CD4-positive, alpha-beta memory T cell (primary cell): ENCODE data around the gene LDB2. TPM values are rescaled to one million over a fixed set of nuclear protein-coding genes. Genes with fewer than 3 reads are reported as not detected.

Experiments
- CTCF ChIA-PET: fragments of 350-600 bp; sonication (Branson Sonifier 250); formaldehyde crosslinking; loops from one replicate; lab custom pipeline; 2021; ENCODE audit warnings: inconsistent platforms; ENCODE audit not compliant: partially characterized antibody; lab: Charles Lee
- POLR2A ChIA-PET: fragments of 350-600 bp; sonication (Branson Sonifier 250); formaldehyde crosslinking; loops from one replicate; lab custom pipeline; 2021; ENCODE audit not compliant: partially characterized antibody; lab: Charles Lee
- DNase-seq, 5 donors: peaks; one replicate each; pipeline versions ENCODE4 v3.0.0 to v3.0.0-alpha.2; 2020 to 2022; ENCODE audit warnings: mixed read lengths in 1 of 5
- H3K27ac ChIP-seq: one replicate; pipeline ENCODE4 v1.7.0; 2013; ENCODE audit warnings: low read depth, low read length
- H3K27me3 ChIP-seq: 2 replicates; pipeline ENCODE4 v1.7.0; 2013; ENCODE audit warnings: mild to moderate bottlenecking, low read length, moderate library complexity; ENCODE audit not compliant: insufficient read depth
- H3K36me3 ChIP-seq: 2 replicates; pipeline ENCODE4 v1.7.0; 2013; ENCODE audit warnings: mild to moderate bottlenecking, low read length, moderate library complexity; ENCODE audit not compliant: insufficient read depth
- H3K4me1 ChIP-seq: 2 replicates; pipeline ENCODE4 v1.7.0; 2013; ENCODE audit warnings: mild to moderate bottlenecking, low read length, moderate library complexity; ENCODE audit not compliant: insufficient read depth
- H3K4me3 ChIP-seq, 2 donors: one replicate each; pipeline ENCODE4 v1.7.0; 2013; ENCODE audit warnings: low read length in 2 of 2, mild to moderate bottlenecking in 1 of 2
- H3K9me3 ChIP-seq, 2 donors: one replicate each; pipeline ENCODE4 v1.7.0; 2013; ENCODE audit warnings: low read length in 2 of 2, control low read depth in 1 of 2; ENCODE audit not compliant: control insufficient read depth in 1 of 2
- H3K27ac Mint-ChIP-seq, 7 donors: one replicate each; pipeline ENCODE4 v1.8.0; 2020 to 2021; ENCODE audit warnings: mixed read lengths in 7 of 7, mild to moderate bottlenecking in 6 of 7, inconsistent platforms in 3 of 7, moderate library complexity in 3 of 7
- H3K27me3 Mint-ChIP-seq, 2 donors: one replicate each; pipeline ENCODE4 v1.8.0; 2020 to 2021; ENCODE audit warnings: mixed read lengths in 2 of 2
- H3K36me3 Mint-ChIP-seq, 2 donors: one replicate each; pipeline ENCODE4 v1.8.0; 2020 to 2021; ENCODE audit warnings: mixed read lengths in 2 of 2, inconsistent platforms in 1 of 2, mild to moderate bottlenecking in 1 of 2
- H3K4me1 Mint-ChIP-seq, 4 donors: one replicate each; pipeline ENCODE4 v1.8.0; 2020 to 2021; ENCODE audit warnings: mixed read lengths in 4 of 4, mild to moderate bottlenecking in 1 of 4
- H3K4me3 Mint-ChIP-seq, 8 donors: one replicate each; pipeline ENCODE4 v1.8.0; 2020 to 2021; ENCODE audit warnings: mixed read lengths in 8 of 8, mild to moderate bottlenecking in 7 of 8, moderate library complexity in 6 of 8, inconsistent platforms in 3 of 8
- H3K9me3 Mint-ChIP-seq, 8 donors: one replicate each; pipeline ENCODE4 v1.8.0; 2020 to 2021; ENCODE audit warnings: mixed read lengths in 8 of 8, mild to moderate bottlenecking in 5 of 8, inconsistent platforms in 3 of 8, moderate library complexity in 1 of 8
- intact Hi-C: fragments of 100-400 bp; cut with micrococcal nuclease; formaldehyde crosslinking; loops from one replicate; pipeline ENCODE4 v1.15.1; 2023
- polyA plus RNA-seq, 2 donors: library from polyadenylated mRNA; unstranded; fragments of 300-500 nt; fragmentation: Illumina TruSeq; gene quantifications; one replicate each; pipeline ENCODE4 v1.2.3, GENCODE V29; 2021
- total RNA-seq, 2 experiments: library from RNA; stranded (reverse); gene quantifications; one replicate each; pipeline ENCODE4 v1.2.3, GENCODE V29; 2021

LDB2 gene
- total and polyA plus RNA-seq, 4 experiments from 2014 or later: not detected

DNA sequence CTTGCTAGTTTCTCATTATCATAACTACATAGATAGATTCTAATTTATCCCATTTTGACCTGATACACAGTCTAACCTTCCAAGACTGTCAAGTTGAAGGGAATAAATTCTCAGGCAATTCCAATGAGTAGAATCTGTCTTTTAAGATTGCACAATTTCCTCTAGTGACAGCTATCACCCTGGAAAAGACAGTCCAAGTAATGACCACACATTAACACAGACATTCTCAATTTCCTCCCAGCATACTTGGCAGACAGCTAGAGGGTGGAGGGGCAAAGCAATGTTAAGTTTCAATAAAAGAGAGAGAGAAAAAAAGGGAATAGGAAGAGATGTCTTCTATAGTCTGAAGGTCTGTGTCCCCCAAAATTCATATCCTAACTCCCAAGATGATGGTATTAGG is 234.7 kb downstream of the LDB2 start:
- no peak for DNase-seq
- Histone ChIP-seq H3K27ac (no peak overlapping the region), H3K9me3 (no peaks in the 10 kb centered on the region), H3K36me3 (no peaks in the 10 kb centered on the region), H3K4me3 (no peak overlapping the region), H3K4me1 (no peaks in the 10 kb centered on the region), H3K27me3 (no peaks in the 10 kb centered on the region)
- CTCF ChIA-PET: no interaction called here
- no peaks in the 10 kb centered on the region for H3K4me1 Mint-ChIP-seq
- intact Hi-C loops: no loop called here
- no peak overlapping the region for H3K27ac Mint-ChIP-seq
- no peaks in the 10 kb centered on the region for H3K36me3 Mint-ChIP-seq
- H3K27me3 Mint-ChIP-seq: no peaks in the 10 kb centered on the region
- POLR2A ChIA-PET: no interaction called here
- no peak overlapping the region for H3K4me3 Mint-ChIP-seq
- peaks cover 0 to 11% (median 2%) of the 10 kb centered on the region in 8 donors for H3K9me3 Mint-ChIP-seq

DNA sequence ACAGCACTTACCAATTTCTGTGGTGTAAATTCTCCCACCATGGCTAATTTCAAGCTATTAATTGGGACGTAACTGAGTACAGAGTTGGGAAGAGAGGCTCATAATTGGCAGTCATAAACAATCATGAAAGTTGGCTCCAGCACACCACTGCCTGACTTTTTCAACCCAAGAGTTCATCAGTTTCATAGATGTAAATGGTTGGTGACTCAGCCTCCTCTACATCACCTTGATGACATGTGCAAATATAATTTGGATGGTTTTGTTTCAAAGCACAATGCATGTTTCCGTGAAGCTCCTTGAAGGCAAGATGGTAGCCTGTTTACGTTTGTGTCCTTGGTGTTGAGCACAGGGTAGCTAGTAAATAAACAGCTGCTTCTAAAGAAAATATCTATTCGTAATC is 235.1 kb downstream of the LDB2 start:
- intact Hi-C loops: no loop called here
- Mint-ChIP-seq H3K27ac (no peak overlapping the region), H3K4me1 (no peaks in the 10 kb centered on the region), H3K4me3 (no peak overlapping the region), H3K27me3 (no peaks in the 10 kb centered on the region), H3K9me3 (peaks cover 0 to 11% (median 2%) of the 10 kb centered on the region in 8 donors), H3K36me3 (no peaks in the 10 kb centered on the region)
- no peaks in the 10 kb centered on the region for H3K9me3 ChIP-seq
- no peaks in the 10 kb centered on the region for H3K4me1 ChIP-seq
- no peak overlapping the region for H3K27ac ChIP-seq
- H3K27me3 ChIP-seq: no peaks in the 10 kb centered on the region
- no peak overlapping the region for H3K4me3 ChIP-seq
- no peaks in the 10 kb centered on the region for H3K36me3 ChIP-seq
- CTCF ChIA-PET: no interaction called here
- POLR2A ChIA-PET: no interaction called here
- no peak for DNase-seq

DNA sequence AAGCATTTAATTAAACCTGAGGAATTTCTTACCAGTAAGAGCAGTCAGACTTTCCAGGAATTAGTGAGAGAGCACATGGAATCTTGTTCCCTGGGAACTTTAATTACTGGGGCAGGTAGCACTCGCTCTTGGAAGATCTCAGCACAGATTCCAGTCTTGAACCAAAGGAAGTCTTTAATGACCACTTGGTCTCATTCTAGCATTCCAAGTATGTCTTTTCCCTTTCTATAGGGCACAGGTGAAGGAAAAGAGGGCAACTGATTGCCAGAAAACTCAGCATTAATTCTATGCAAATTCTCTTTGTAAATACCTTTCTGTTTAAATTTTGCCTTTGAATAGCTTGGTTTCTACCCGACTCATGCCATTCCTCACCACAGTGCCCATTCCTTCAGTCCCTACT is 236.6 kb downstream of the LDB2 start:
- no peak overlapping the region for H3K27ac Mint-ChIP-seq
- no peak overlapping the region for H3K4me3 ChIP-seq
- intact Hi-C loops: no loop called here
- no peaks in the 10 kb centered on the region for H3K36me3 Mint-ChIP-seq
- no peak for DNase-seq
- peaks cover 0 to 11% (median 2%) of the 10 kb centered on the region in 8 donors for H3K9me3 Mint-ChIP-seq
- H3K9me3 ChIP-seq: no peaks in the 10 kb centered on the region
- no peak overlapping the region for H3K4me3 Mint-ChIP-seq
- POLR2A ChIA-PET: no interaction called here
- no peaks in the 10 kb centered on the region for H3K4me1 Mint-ChIP-seq
- CTCF ChIA-PET: no interaction called here
- no peaks in the 10 kb centered on the region for H3K36me3 ChIP-seq
- H3K27ac ChIP-seq: no peak overlapping the region
- no peaks in the 10 kb centered on the region for H3K27me3 Mint-ChIP-seq
- no peaks in the 10 kb centered on the region for H3K4me1 ChIP-seq
- H3K27me3 ChIP-seq: no peaks in the 10 kb centered on the region

DNA sequence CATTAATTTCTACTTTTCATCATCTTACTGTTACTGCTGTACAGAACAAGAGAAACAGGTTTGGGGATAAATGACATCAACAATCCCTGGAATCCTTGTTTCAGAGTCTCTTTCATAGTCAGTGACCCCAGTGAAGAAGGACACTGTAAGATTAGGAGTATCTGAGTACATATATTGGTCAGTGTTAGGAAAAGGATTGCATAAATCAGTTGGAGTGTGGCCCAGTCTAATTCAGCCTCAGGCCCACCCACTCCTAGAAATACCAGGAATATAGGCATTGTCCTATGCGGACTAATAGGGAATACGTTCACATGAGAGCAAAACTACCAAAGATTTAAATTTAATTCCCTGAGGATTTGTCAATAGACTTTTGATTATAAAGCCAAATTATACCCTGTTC is 237.8 kb downstream of the LDB2 start:
- Histone ChIP-seq H3K27me3 (no peaks in the 10 kb centered on the region), H3K9me3 (no peaks in the 10 kb centered on the region), H3K4me3 (no peak overlapping the region), H3K4me1 (no peaks in the 10 kb centered on the region), H3K36me3 (no peaks in the 10 kb centered on the region), H3K27ac (no peak overlapping the region)
- Mint-ChIP-seq H3K4me1 (no peaks in the 10 kb centered on the region), H3K4me3 (no peak overlapping the region), H3K36me3 (no peaks in the 10 kb centered on the region), H3K27me3 (no peaks in the 10 kb centered on the region), H3K9me3 (peaks cover 0 to 9% (median 2%) of the 10 kb centered on the region in 8 donors), H3K27ac (no peak overlapping the region)
- no peak for DNase-seq
- ChIA-PET CTCF (no interaction called here), POLR2A (no interaction called here)
- intact Hi-C loops: no loop called here

DNA sequence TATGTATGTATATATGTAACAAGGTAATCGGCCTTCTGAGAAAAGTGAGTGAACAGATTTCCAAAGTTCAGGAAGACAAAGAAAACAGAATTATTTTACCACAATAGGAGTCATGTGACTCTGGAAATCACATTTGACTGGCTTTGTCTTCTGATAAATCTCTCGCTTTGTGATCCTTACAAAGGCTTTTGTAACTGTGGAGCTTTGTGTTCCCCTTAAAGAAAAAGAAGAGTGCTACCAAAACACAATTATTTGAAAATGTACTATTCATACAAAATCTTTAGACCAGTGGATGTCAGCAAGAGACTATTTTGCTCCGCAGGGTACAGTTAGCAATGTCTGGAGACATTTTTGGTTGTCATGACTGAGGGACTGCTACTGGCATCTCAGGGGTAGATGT is 238.8 kb downstream of the LDB2 start:
- H3K27ac ChIP-seq: no peak overlapping the region
- Mint-ChIP-seq H3K4me1 (no peaks in the 10 kb centered on the region), H3K27ac (no peak overlapping the region), H3K27me3 (no peaks in the 10 kb centered on the region), H3K9me3 (peaks cover 0 to 6% (median 2%) of the 10 kb centered on the region in 8 donors), H3K36me3 (no peaks in the 10 kb centered on the region), H3K4me3 (no peak overlapping the region)
- CTCF ChIA-PET: no interaction called here
- H3K4me1 ChIP-seq: no peaks in the 10 kb centered on the region
- H3K4me3 ChIP-seq: no peak overlapping the region
- no peaks in the 10 kb centered on the region for H3K36me3 ChIP-seq
- no peaks in the 10 kb centered on the region for H3K27me3 ChIP-seq
- POLR2A ChIA-PET: no interaction called here
- intact Hi-C loops: no loop called here
- no peak for DNase-seq
- H3K9me3 ChIP-seq: no peaks in the 10 kb centered on the region

DNA sequence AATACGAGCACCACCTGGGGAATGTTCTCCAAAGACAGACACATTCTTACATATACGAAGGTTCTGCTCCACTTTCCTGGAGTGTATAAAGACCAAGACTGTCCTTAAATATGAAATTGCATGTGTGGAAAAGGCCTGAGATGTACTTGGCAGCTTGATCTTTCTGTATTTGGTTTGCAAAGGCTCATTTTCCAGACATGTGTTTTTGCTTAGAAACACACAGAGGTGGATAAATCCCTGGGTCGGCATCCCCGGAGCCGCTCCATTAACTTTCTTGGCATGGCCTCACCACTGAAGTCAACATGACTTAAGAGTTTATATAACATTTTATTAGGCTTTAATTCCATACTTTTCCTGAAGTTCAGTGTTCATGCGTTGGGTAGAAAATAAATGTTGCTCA is 239.4 kb downstream of the LDB2 start:
- Histone ChIP-seq H3K4me3 (no peak overlapping the region), H3K27me3 (no peaks in the 10 kb centered on the region), H3K36me3 (no peaks in the 10 kb centered on the region), H3K27ac (no peak overlapping the region), H3K9me3 (no peaks in the 10 kb centered on the region), H3K4me1 (no peaks in the 10 kb centered on the region)
- Mint-ChIP-seq H3K9me3 (peaks cover 0 to 6% (median under 1%) of the 10 kb centered on the region in 8 donors), H3K27ac (no peak overlapping the region), H3K4me3 (no peak overlapping the region), H3K4me1 (no peaks in the 10 kb centered on the region), H3K27me3 (no peaks in the 10 kb centered on the region), H3K36me3 (no peaks in the 10 kb centered on the region)
- no peak for DNase-seq
- intact Hi-C loops: no loop called here
- CTCF ChIA-PET: no interaction called here
- POLR2A ChIA-PET: no interaction called here

DNA sequence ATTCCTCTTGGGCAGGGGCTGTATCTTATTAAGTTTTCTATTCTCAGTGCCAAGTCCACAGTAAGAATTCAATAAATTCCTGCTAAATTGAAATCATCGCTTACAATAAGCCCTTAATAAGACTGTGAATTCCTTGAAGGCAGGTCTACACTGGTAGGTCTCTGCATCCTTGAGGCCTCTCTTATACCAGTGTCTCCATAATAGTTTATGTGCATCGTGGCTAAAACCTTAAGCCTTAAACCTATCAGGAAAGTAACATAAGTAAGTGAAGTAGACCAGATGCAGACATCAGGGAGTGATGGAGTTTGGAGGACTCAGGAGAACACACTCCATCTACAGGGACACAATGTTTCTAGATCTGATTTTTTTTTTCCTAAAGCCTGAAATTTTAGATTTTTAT is 240.3 kb downstream of the LDB2 start:
- Histone ChIP-seq H3K27ac (no peak overlapping the region), H3K36me3 (no peaks in the 10 kb centered on the region), H3K4me1 (no peaks in the 10 kb centered on the region), H3K9me3 (no peaks in the 10 kb centered on the region), H3K27me3 (no peaks in the 10 kb centered on the region), H3K4me3 (no peak overlapping the region)
- no peak for DNase-seq
- no peaks in the 10 kb centered on the region for H3K36me3 Mint-ChIP-seq
- intact Hi-C loops: no loop called here
- CTCF ChIA-PET: no interaction called here
- POLR2A ChIA-PET: no interaction called here
- H3K27ac Mint-ChIP-seq: no peak overlapping the region
- no peak overlapping the region for H3K4me3 Mint-ChIP-seq
- peaks cover 0 to 6% (median under 1%) of the 10 kb centered on the region in 8 donors for H3K9me3 Mint-ChIP-seq
- no peaks in the 10 kb centered on the region for H3K4me1 Mint-ChIP-seq
- H3K27me3 Mint-ChIP-seq: no peaks in the 10 kb centered on the region

DNA sequence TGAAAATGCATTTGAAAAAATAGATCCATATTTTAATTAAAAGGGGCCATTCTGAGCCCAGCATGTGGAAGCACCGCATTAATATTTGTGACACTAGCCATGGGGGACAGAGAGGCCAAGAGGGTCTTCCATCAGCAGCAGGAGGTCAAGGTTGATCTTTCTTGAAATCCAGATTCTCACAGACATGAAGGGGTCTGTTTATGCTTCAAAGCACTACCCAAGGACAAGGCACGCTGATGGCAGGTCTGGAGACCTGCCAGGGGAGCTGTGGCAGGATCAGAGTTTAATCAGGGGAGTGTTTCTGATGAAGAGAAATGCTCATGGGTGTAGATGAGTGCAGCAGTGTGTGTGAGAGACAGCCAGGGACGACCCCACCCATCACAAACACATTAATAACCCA is 243.3 kb downstream of the LDB2 start:
- ChIA-PET CTCF (no interaction called here), POLR2A (no interaction called here)

More for the DNA sequence above, 243.3 kb downstream of the LDB2 start:
- no peak overlapping the region for H3K27ac ChIP-seq
- intact Hi-C loops: no loop called here
- H3K27me3 Mint-ChIP-seq: no peaks in the 10 kb centered on the region
- peaks cover 0 to 2% (median 0%) of the 10 kb centered on the region in 8 donors for H3K9me3 Mint-ChIP-seq
- no peak overlapping the region for H3K4me3 Mint-ChIP-seq
- H3K27ac Mint-ChIP-seq: no peak overlapping the region
- H3K4me1 Mint-ChIP-seq: no peaks in the 10 kb centered on the region
- no peak for DNase-seq
- H3K4me1 ChIP-seq: no peaks in the 10 kb centered on the region
- H3K36me3 ChIP-seq: no peaks in the 10 kb centered on the region
- H3K36me3 Mint-ChIP-seq: no peaks in the 10 kb centered on the region
- no peaks in the 10 kb centered on the region for H3K27me3 ChIP-seq
- no peaks in the 10 kb centered on the region for H3K9me3 ChIP-seq
- H3K4me3 ChIP-seq: no peak overlapping the region
